NCI-H2227 (cell line): Measurements from ENCODE around the gene RFC4.

Experiments
- DNase-seq: peaks from one replicate; lab custom pipeline; 2025; ENCODE audit not compliant: unreplicated experiment; lab: John Stamatoyannopoulos, UW

Gene RFC4

DNA sequence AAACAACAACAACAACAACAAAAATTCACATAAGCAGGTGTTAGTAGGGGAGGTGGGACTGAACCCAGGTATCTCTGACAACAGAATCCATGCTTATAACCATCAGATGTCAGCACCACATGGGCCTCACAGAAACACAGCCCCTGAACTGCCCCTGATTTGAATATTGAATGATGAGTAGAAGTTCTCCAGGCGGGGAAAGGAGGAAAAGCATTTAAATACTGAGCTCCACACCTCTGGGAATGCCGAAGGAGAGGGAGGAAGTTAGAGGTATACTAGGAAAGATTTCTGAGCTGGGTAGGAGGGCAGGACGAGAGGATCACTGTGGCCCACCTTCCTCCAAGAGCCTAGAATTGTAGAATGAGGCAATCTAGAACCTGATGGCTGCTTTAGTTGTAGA, 54.8 kb downstream of the RFC4 start:
- no peak for DNase-seq

DNA sequence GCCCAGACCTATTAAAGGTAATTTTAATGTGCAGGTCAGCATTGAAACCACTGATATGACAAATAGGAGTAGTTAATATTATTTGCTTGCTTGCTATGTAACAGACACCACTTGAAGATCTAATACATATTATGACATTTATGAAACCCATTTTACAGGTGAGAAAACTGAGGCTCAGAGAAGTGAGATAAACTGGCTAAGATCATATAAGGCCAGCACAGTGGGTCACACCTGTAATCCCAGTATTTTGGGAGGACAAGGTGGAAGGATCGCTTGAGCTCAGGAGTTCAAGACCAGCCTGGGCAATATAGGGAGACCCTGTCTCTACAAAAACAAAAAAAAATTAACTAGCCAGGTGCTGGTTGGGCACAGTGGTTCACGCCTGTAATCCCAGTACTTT, 56.0 kb downstream of the RFC4 start:
- DNase-seq: no peak

DNA sequence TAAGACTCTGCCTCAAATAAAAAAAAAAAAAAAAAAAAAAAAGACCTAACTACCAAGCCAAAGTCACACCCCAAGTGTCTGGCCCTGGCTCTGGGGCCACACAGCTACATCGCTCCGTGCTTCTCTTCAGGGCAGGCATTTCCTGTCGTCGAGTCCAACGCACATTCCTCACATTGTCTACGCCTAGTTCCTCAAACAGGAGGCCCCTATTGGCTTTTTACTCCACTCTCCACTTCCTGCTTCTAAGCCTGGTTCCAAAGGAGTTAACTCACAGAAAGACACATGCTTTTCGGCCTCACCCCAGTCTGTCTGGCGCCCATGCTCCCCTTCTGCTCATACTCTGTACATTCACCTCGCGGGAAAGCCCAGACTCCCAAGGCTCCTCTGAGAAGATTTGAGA, 60.3 kb downstream of the RFC4 start:
- DNase-seq: no peak

DNA sequence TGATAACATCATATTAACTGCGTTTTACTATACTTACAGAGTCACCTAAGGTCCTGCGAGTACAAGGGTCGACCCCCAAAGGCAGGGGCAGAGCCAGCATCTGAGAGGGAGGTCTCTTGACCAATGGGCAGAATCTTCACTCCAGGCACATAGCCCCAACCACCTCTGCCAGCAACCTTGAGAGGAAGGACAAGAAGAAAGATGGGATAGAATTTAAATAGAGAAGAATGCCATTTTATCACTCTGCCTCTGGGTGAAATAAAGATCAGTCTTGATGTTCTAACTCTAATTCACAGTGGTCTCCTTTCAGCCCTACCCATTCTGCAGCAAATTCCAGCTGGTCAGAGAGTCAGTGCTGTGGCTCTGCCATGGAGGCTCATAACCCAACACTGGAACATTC, 62.6 kb downstream of the RFC4 start:
- no peak for DNase-seq

DNA sequence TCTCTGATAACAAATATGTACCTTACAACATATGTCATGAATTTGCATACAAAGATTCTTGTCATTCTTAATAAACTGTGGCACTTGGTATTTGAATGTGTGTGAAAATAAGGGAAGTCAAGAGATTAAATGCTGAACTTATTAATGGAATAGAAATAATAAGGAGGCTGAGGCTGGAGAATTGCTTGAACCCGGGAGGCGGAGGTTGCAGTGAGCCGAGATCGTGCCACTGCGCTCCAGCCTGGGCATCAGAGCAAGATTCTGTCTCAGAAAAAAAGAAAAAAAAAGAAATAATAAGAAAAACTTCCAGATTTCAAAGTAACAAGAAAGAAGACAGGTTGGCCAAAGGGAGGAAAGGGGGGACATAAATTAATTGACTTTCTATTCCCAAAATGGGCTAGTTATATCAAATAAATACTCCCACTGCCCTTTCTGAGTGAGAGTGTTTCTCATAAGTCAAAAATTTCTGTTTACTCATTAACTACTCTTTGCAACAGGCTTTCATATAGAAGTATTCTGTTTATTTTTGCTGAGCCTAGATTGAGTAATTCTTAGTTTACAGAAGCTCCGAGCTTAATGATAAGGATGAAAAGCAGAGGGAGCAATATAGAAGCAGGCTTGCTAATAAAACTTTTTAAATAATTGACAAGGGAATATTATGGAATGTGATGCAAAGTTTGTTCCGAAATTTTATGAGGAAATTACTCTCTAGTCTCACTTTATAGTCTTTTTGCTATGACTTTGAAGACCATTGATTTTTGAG, 63.5 kb downstream of the RFC4 start:
- DNase-seq: no peak
